Mesenchymal stem cell (in vitro differentiated cells and primary cell): Measurements from ENCODE around the gene FCHO1. TPM values are rescaled to one million over a fixed set of nuclear protein-coding genes. Genes with fewer than 3 reads are reported as not detected.

Experiments used
- DNase-seq: peaks from one replicate; pipeline ENCODE4 v3.0.0-alpha.2; 2013
- H2AFZ ChIP-seq: one replicate; pipeline ENCODE4 v1.6.1; 2013; ENCODE audit warnings: low read depth, mild to moderate bottlenecking, control low read depth, inconsistent platforms, low read length, moderate library complexity
- H2AK5ac ChIP-seq: 2 replicates; pipeline ENCODE4 v1.6.1; 2013; ENCODE audit warnings: low read length, moderate library complexity, mild to moderate bottlenecking, inconsistent platforms; ENCODE audit not compliant: severe bottlenecking
- H2BK120ac ChIP-seq: one replicate; pipeline ENCODE4 v1.6.1; 2013; ENCODE audit warnings: low read depth, mild to moderate bottlenecking, inconsistent platforms, low read length, moderate library complexity
- H2BK12ac ChIP-seq, 2 experiments: one replicate each; pipeline ENCODE4 v1.6.1; 2013; ENCODE audit warnings: inconsistent platforms in 2 of 2, low read length in 2 of 2, mild to moderate bottlenecking in 2 of 2, moderate library complexity in 2 of 2, control low read depth in 1 of 2
- H2BK15ac ChIP-seq: one replicate; pipeline ENCODE4 v1.6.1; 2013; ENCODE audit warnings: mild to moderate bottlenecking, low read depth, inconsistent platforms; ENCODE audit not compliant: poor library complexity, severe bottlenecking
- H2BK5ac ChIP-seq: 2 replicates; pipeline ENCODE4 v1.6.1; 2013; ENCODE audit warnings: low read depth, mild to moderate bottlenecking, low read length, control low read depth, inconsistent platforms; ENCODE audit not compliant: poor library complexity, severe bottlenecking
- H3K14ac ChIP-seq, 2 experiments: one replicate each; pipeline ENCODE4 v1.6.1; 2013; ENCODE audit warnings: inconsistent platforms in 2 of 2, low read length in 2 of 2, control low read depth in 1 of 2, mild to moderate bottlenecking in 1 of 2, moderate library complexity in 1 of 2
- H3K18ac ChIP-seq, 2 experiments: one replicate each; pipeline ENCODE4 v1.6.1; 2013; ENCODE audit warnings: inconsistent platforms in 2 of 2, low read length in 2 of 2, control low read depth in 1 of 2, low read depth in 1 of 2, mild to moderate bottlenecking in 1 of 2
- H3K23ac ChIP-seq, 2 experiments: one replicate each; pipeline ENCODE4 v1.6.1; 2013; ENCODE audit warnings: inconsistent platforms in 2 of 2, low read length in 2 of 2, mild to moderate bottlenecking in 2 of 2, moderate library complexity in 2 of 2, control low read depth in 1 of 2
- H3K27ac ChIP-seq: 2 replicates; pipeline ENCODE4 v1.5.1; 2013; ENCODE audit warnings: mild to moderate bottlenecking, moderate library complexity, low read length, control low read depth, inconsistent platforms; ENCODE audit not compliant: poor library complexity, severe bottlenecking
- H3K27me3 ChIP-seq, 2 experiments: 2 replicates each; pipeline versions ENCODE4 v1.6.1 to v1.7.0; 2013; ENCODE audit warnings: low read length in 2 of 2, mild to moderate bottlenecking in 2 of 2, moderate library complexity in 2 of 2, control low read depth in 1 of 2, inconsistent platforms in 1 of 2; ENCODE audit not compliant: control insufficient read depth in 1 of 2, insufficient read depth in 1 of 2
- H3K36me3 ChIP-seq, 2 experiments: 2 replicates each; pipeline versions ENCODE4 v1.6.1 to v1.7.0; 2013; ENCODE audit warnings: low read length in 2 of 2, control low read depth in 1 of 2, inconsistent platforms in 1 of 2, low read depth in 1 of 2, mild to moderate bottlenecking in 1 of 2; ENCODE audit not compliant: insufficient read depth in 2 of 2, control insufficient read depth in 1 of 2
- H3K4ac ChIP-seq, 2 experiments: one replicate each; pipeline ENCODE4 v1.6.1; 2013; ENCODE audit warnings: inconsistent platforms in 2 of 2, low read length in 2 of 2, mild to moderate bottlenecking in 2 of 2, moderate library complexity in 2 of 2, control low read depth in 1 of 2, low read depth in 1 of 2
- H3K4me1 ChIP-seq: 2 replicates; pipeline ENCODE4 v1.6.1; 2013; ENCODE audit warnings: low read depth, low read length, control low read depth; ENCODE audit not compliant: control insufficient read depth, insufficient read depth
- H3K4me2 ChIP-seq: 2 replicates; pipeline ENCODE4 v1.6.1; 2013; ENCODE audit warnings: low read length, mild to moderate bottlenecking, inconsistent platforms; ENCODE audit not compliant: poor library complexity, severe bottlenecking
- H3K4me3 ChIP-seq, 2 experiments: 2 replicates each; pipeline versions ENCODE4 v1.5.1 to v1.7.0; 2013; ENCODE audit warnings: low read length in 2 of 2, mild to moderate bottlenecking in 2 of 2, control low read depth in 1 of 2, low read depth in 1 of 2; ENCODE audit not compliant: insufficient read depth in 1 of 2
- H3K79me1 ChIP-seq: replicated peaks from 2 replicates; pipeline ENCODE4 v1.6.1; 2013; ENCODE audit warnings: mild to moderate bottlenecking, control low read depth, low read length, inconsistent platforms; ENCODE audit not compliant: poor library complexity, severe bottlenecking
- H3K9ac ChIP-seq: 2 replicates; pipeline ENCODE4 v1.7.0; 2013; ENCODE audit warnings: mild to moderate bottlenecking, low read length, moderate library complexity
- H3K9me3 ChIP-seq: 2 replicates; pipeline ENCODE4 v1.7.0; 2013; ENCODE audit warnings: mild to moderate bottlenecking, low read length; ENCODE audit not compliant: control insufficient read depth
- H4K8ac ChIP-seq: one replicate; pipeline ENCODE4 v1.6.1; 2013; ENCODE audit warnings: inconsistent platforms, mild to moderate bottlenecking, low read length, moderate library complexity
- H4K91ac ChIP-seq: one replicate; pipeline ENCODE4 v1.6.1; 2013; ENCODE audit warnings: mild to moderate bottlenecking, low read length, inconsistent platforms
- WGBS: methylation state at CpG from one replicate; pipeline ENCODE4 v1.1.7; 2013; ENCODE audit warnings: mixed read lengths; 5-methylcytosine and 5-hydroxymethylcytosine counted together
- polyA plus RNA-seq, 2 experiments: library from polyadenylated mRNA; stranded (reverse); fragments of 200-250 nt; gene quantifications; one replicate each; pipeline ENCODE4 v1.2.3, GENCODE V29; 2013

The FCHO1 gene
- polyA plus RNA-seq (2013, experiment 1 of 2), result 2.2 TPM
- polyA plus RNA-seq (2013, experiment 2 of 2), result 1.9 TPM

- Histone ChIP-seq H3K27ac (no peak within 1 kb of the TSS), H3K4me2 (no peak within 1 kb of the TSS)
- WGBS, result 89% methylated on average over 23 of the region's 28 CpGs
Observed at GRCh38 chr19:17751103-17751911, at the start of gene FCHO1. Gene FCHO1 (plus strand): TSS chr19:17751477. CDS start chr19:17755165, 3,688 bp downstream.

GRCh38 chr19:17703824-17704463 is 47.3 kb upstream of the FCHO1 start:
- Histone ChIP-seq H2BK12ac (no peak overlapping the region), H2AK5ac (no peak overlapping the region), H4K8ac (no peak overlapping the region), H3K4me1 (peaks cover 3% of the 10 kb centered on the region), H3K9me3 (no peaks in the 10 kb centered on the region), H3K4me2 (no peak overlapping the region), H3K27ac (no peak overlapping the region), H3K23ac (no peak overlapping the region), H2BK5ac (no peak overlapping the region), H2BK120ac (no peak overlapping the region), H3K79me1 (no peaks in the 10 kb centered on the region), H3K4ac (no peak overlapping the region), H3K9ac (no peak overlapping the region), H4K91ac (no peak overlapping the region), H3K36me3 (no peaks in the 10 kb centered on the region), H3K4me3 (no peak overlapping the region), H3K14ac (no peak overlapping the region), H3K27me3 (peaks cover 19 to 32% of the 10 kb centered on the region in 2 experiments), H2AFZ (no peak overlapping the region), H3K18ac (no peak overlapping the region), H2BK15ac (no peak overlapping the region)
- WGBS, result 72% methylated on average over 9 of the region's 11 CpGs
- no peak for DNase-seq

More at GRCh38 chr19:17751103-17751911, at the start of gene FCHO1:
- DNase-seq, result no peak
- H4K91ac ChIP-seq, result no peak within 1 kb of the TSS
- H2BK5ac ChIP-seq, result no peak within 1 kb of the TSS
- H3K4me1 ChIP-seq, result peaks cover 11% of the 10 kb centered on the region
- H3K36me3 ChIP-seq, result no peaks in the 10 kb centered on the region
- H3K27me3 ChIP-seq, result peaks cover 0 to 7% of the 10 kb centered on the region in 2 experiments
- H3K14ac ChIP-seq, result no peak within 1 kb of the TSS
- no peak within 1 kb of the TSS for H3K23ac ChIP-seq
- H2AK5ac ChIP-seq, result no peak within 1 kb of the TSS
- no peak within 1 kb of the TSS for H2BK120ac ChIP-seq
- H2AFZ ChIP-seq, result no peak within 1 kb of the TSS
- H2BK15ac ChIP-seq, result no peak within 1 kb of the TSS
- H3K9ac ChIP-seq, result no peak within 1 kb of the TSS
- no peak within 1 kb of the TSS for H2BK12ac ChIP-seq
- no peaks in the 10 kb centered on the region for H3K9me3 ChIP-seq
- no peak within 1 kb of the TSS for H4K8ac ChIP-seq
- no peaks in the 10 kb centered on the region for H3K79me1 ChIP-seq
- no peak within 1 kb of the TSS for H3K4me3 ChIP-seq
- no peak within 1 kb of the TSS for H3K18ac ChIP-seq
- H3K4ac ChIP-seq, result no peak within 1 kb of the TSS

GRCh38 chr19:17706750-17707181 is 44.5 kb upstream of the FCHO1 start:
- Histone ChIP-seq H3K27ac (no peak overlapping the region), H2BK15ac (no peak overlapping the region), H2BK120ac (no peak overlapping the region), H3K9ac (no peak overlapping the region), H3K27me3 (peaks cover 7 to 16% of the 10 kb centered on the region in 2 experiments), H4K8ac (peak overlapping the region; percentile 28), H3K23ac (no peak overlapping the region), H4K91ac (peak overlapping the region; percentile 50), H3K4ac (no peak overlapping the region), H3K36me3 (no peaks in the 10 kb centered on the region), H2BK12ac (no peak overlapping the region), H3K14ac (peak overlapping the region in 1 of 2 experiments; percentile 36), H2AK5ac (no peak overlapping the region), H3K18ac (no peak overlapping the region), H2BK5ac (no peak overlapping the region), H3K79me1 (no peaks in the 10 kb centered on the region), H3K4me1 (peaks cover 3% of the 10 kb centered on the region), H3K9me3 (no peaks in the 10 kb centered on the region), H3K4me3 (no peak overlapping the region), H2AFZ (no peak overlapping the region), H3K4me2 (no peak overlapping the region)
- no peak for DNase-seq
- WGBS, result 21% methylated on average over 17 of the region's 17 CpGs

- H2BK120ac ChIP-seq, result no peak overlapping the region
- H2BK15ac ChIP-seq, result no peak overlapping the region
- H4K91ac ChIP-seq, result no peak overlapping the region
- WGBS, result 80% methylated on average over 6 of the region's 6 CpGs
- no peak overlapping the region for H3K4ac ChIP-seq
- no peak overlapping the region for H3K23ac ChIP-seq
- no peak for DNase-seq
- no peak overlapping the region for H3K4me3 ChIP-seq
- no peak overlapping the region for H3K27ac ChIP-seq
- H4K8ac ChIP-seq, result no peak overlapping the region
- H3K14ac ChIP-seq, result no peak overlapping the region
- H3K9ac ChIP-seq, result no peak overlapping the region
- no peaks in the 10 kb centered on the region for H3K4me1 ChIP-seq
- H2AFZ ChIP-seq, result no peak overlapping the region
- no peaks in the 10 kb centered on the region for H3K36me3 ChIP-seq
- no peaks in the 10 kb centered on the region for H3K79me1 ChIP-seq
- H2BK12ac ChIP-seq, result no peak overlapping the region
- H3K18ac ChIP-seq, result no peak overlapping the region
- H2BK5ac ChIP-seq, result no peak overlapping the region
- H3K9me3 ChIP-seq, result no peaks in the 10 kb centered on the region
- H2AK5ac ChIP-seq, result no peak overlapping the region
- H3K4me2 ChIP-seq, result no peak overlapping the region
- H3K27me3 ChIP-seq, result peaks cover 2 to 5% of the 10 kb centered on the region in 2 experiments
Observed at GRCh38 chr19:17711851-17712250, 39.4 kb upstream of the FCHO1 start.
